GM23338 (cell line): ENCODE data around the gene RFPL2.

Source experiments
- CREB1 ChIP-seq: fragments of 250-450 bp; sonication (Bioruptor Pico); IDR thresholded peaks from 2 replicates; pipeline ENCODE4 v1.5.0; 2020; ENCODE audit warnings: low read depth, mild to moderate bottlenecking, moderate library complexity
- EZH2 ChIP-seq: fragments of 200-600 bp; sonication (generic); IDR thresholded peaks from one replicate; pipeline ENCODE4 v1.8.0; 2017; ENCODE audit warnings: antibody characterized with exemption, mild to moderate bottlenecking, low read depth; ENCODE audit not compliant: unreplicated experiment
- EZH2phosphoT487 ChIP-seq: fragments of 200-600 bp; sonication (generic); IDR thresholded peaks from one replicate; pipeline ENCODE4 v1.8.1; 2018; ENCODE audit warnings: antibody characterized with exemption; ENCODE audit not compliant: unreplicated experiment
- JUNB ChIP-seq: IDR thresholded peaks from one replicate; pipeline ENCODE4 v1.6.1; 2016; ENCODE audit warnings: antibody characterized with exemption; ENCODE audit not compliant: unreplicated experiment
- NANOG ChIP-seq: IDR thresholded peaks from 2 replicates; pipeline ENCODE4 v1.6.1; 2016; ENCODE audit warnings: antibody characterized with exemption, borderline replicate concordance
- POLR2AphosphoS5 ChIP-seq: IDR thresholded peaks from 2 replicates; pipeline ENCODE4 v1.6.1; 2016; ENCODE audit warnings: antibody characterized with exemption, low read depth
- STAT1 ChIP-seq: IDR thresholded peaks from one replicate; pipeline ENCODE4 v1.6.1; 2016; ENCODE audit warnings: antibody characterized with exemption; ENCODE audit not compliant: unreplicated experiment
- ZNF114 ChIP-seq: fragments of 250-450 bp; sonication (Bioruptor Pico); IDR thresholded peaks from 2 replicates; pipeline ENCODE4 v1.5.0; 2020; ENCODE audit warnings: mild to moderate bottlenecking, moderate library complexity
- TF ChIP-seq, protein P1 (sequence below), 2 experiments: fragments of 200-600 bp in 1 of 2; sonication (generic) in 1 of 2; conservative IDR thresholded peaks; 2 replicates each; pipeline versions ENCODE4 v1.5.1 to v1.6.1; 2016 to 2017; ENCODE audit warnings: antibody characterized with exemption in 2 of 2, low read depth in 2 of 2, mild to moderate bottlenecking in 2 of 2, moderate library complexity in 1 of 2
- TF ChIP-seq, protein P2 (sequence below): IDR thresholded peaks from one replicate; pipeline ENCODE4 v1.6.1; 2018; ENCODE audit warnings: antibody characterized with exemption; ENCODE audit not compliant: unreplicated experiment
- TF ChIP-seq, protein P3 (sequence below): fragments of 250-450 bp; sonication (Bioruptor Pico); IDR thresholded peaks from 2 replicates; pipeline ENCODE4 v1.5.0; 2020; ENCODE audit warnings: mild to moderate bottlenecking, moderate library complexity

DNA sequence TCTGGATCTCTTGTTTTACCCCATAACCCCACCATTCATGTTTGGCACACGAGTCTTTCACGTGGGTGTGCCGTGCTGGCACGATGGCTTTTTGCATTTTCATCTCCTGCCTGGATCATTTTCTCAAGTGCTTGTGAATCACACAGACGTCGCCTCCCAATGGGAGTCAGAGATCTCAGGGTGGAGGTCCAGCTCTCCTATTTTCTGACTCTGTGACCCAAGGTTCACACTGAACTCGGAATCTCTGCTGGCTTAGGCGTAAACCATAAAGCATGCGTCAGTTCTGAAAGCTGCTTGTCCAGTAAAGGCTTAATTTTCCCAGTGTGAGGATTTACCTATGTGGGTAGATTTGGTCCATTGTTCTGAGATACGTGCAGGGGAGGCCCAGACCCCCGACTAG lies 29.8 kb downstream of the RFPL2 start:
- no peak for TF ChIP-seq EZH2
- TF ChIP-seq STAT1 = no peak
- TF ChIP-seq, protein P1, sequence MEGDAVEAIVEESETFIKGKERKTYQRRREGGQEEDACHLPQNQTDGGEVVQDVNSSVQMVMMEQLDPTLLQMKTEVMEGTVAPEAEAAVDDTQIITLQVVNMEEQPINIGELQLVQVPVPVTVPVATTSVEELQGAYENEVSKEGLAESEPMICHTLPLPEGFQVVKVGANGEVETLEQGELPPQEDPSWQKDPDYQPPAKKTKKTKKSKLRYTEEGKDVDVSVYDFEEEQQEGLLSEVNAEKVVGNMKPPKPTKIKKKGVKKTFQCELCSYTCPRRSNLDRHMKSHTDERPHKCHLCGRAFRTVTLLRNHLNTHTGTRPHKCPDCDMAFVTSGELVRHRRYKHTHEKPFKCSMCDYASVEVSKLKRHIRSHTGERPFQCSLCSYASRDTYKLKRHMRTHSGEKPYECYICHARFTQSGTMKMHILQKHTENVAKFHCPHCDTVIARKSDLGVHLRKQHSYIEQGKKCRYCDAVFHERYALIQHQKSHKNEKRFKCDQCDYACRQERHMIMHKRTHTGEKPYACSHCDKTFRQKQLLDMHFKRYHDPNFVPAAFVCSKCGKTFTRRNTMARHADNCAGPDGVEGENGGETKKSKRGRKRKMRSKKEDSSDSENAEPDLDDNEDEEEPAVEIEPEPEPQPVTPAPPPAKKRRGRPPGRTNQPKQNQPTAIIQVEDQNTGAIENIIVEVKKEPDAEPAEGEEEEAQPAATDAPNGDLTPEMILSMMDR (conservative IDR thresholded peaks at IDR 0.05; ENCODE audit: low read depth in 2 of 2) = no peak
- no peak for TF ChIP-seq ZNF114 (CRISPR knock-in tag)
- TF ChIP-seq, protein P2, sequence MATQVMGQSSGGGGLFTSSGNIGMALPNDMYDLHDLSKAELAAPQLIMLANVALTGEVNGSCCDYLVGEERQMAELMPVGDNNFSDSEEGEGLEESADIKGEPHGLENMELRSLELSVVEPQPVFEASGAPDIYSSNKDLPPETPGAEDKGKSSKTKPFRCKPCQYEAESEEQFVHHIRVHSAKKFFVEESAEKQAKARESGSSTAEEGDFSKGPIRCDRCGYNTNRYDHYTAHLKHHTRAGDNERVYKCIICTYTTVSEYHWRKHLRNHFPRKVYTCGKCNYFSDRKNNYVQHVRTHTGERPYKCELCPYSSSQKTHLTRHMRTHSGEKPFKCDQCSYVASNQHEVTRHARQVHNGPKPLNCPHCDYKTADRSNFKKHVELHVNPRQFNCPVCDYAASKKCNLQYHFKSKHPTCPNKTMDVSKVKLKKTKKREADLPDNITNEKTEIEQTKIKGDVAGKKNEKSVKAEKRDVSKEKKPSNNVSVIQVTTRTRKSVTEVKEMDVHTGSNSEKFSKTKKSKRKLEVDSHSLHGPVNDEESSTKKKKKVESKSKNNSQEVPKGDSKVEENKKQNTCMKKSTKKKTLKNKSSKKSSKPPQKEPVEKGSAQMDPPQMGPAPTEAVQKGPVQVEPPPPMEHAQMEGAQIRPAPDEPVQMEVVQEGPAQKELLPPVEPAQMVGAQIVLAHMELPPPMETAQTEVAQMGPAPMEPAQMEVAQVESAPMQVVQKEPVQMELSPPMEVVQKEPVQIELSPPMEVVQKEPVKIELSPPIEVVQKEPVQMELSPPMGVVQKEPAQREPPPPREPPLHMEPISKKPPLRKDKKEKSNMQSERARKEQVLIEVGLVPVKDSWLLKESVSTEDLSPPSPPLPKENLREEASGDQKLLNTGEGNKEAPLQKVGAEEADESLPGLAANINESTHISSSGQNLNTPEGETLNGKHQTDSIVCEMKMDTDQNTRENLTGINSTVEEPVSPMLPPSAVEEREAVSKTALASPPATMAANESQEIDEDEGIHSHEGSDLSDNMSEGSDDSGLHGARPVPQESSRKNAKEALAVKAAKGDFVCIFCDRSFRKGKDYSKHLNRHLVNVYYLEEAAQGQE = no peak
- no peak for TF ChIP-seq CREB1 (CRISPR knock-in tag)
- no peak for TF ChIP-seq POLR2AphosphoS5
- TF ChIP-seq, protein P3, sequence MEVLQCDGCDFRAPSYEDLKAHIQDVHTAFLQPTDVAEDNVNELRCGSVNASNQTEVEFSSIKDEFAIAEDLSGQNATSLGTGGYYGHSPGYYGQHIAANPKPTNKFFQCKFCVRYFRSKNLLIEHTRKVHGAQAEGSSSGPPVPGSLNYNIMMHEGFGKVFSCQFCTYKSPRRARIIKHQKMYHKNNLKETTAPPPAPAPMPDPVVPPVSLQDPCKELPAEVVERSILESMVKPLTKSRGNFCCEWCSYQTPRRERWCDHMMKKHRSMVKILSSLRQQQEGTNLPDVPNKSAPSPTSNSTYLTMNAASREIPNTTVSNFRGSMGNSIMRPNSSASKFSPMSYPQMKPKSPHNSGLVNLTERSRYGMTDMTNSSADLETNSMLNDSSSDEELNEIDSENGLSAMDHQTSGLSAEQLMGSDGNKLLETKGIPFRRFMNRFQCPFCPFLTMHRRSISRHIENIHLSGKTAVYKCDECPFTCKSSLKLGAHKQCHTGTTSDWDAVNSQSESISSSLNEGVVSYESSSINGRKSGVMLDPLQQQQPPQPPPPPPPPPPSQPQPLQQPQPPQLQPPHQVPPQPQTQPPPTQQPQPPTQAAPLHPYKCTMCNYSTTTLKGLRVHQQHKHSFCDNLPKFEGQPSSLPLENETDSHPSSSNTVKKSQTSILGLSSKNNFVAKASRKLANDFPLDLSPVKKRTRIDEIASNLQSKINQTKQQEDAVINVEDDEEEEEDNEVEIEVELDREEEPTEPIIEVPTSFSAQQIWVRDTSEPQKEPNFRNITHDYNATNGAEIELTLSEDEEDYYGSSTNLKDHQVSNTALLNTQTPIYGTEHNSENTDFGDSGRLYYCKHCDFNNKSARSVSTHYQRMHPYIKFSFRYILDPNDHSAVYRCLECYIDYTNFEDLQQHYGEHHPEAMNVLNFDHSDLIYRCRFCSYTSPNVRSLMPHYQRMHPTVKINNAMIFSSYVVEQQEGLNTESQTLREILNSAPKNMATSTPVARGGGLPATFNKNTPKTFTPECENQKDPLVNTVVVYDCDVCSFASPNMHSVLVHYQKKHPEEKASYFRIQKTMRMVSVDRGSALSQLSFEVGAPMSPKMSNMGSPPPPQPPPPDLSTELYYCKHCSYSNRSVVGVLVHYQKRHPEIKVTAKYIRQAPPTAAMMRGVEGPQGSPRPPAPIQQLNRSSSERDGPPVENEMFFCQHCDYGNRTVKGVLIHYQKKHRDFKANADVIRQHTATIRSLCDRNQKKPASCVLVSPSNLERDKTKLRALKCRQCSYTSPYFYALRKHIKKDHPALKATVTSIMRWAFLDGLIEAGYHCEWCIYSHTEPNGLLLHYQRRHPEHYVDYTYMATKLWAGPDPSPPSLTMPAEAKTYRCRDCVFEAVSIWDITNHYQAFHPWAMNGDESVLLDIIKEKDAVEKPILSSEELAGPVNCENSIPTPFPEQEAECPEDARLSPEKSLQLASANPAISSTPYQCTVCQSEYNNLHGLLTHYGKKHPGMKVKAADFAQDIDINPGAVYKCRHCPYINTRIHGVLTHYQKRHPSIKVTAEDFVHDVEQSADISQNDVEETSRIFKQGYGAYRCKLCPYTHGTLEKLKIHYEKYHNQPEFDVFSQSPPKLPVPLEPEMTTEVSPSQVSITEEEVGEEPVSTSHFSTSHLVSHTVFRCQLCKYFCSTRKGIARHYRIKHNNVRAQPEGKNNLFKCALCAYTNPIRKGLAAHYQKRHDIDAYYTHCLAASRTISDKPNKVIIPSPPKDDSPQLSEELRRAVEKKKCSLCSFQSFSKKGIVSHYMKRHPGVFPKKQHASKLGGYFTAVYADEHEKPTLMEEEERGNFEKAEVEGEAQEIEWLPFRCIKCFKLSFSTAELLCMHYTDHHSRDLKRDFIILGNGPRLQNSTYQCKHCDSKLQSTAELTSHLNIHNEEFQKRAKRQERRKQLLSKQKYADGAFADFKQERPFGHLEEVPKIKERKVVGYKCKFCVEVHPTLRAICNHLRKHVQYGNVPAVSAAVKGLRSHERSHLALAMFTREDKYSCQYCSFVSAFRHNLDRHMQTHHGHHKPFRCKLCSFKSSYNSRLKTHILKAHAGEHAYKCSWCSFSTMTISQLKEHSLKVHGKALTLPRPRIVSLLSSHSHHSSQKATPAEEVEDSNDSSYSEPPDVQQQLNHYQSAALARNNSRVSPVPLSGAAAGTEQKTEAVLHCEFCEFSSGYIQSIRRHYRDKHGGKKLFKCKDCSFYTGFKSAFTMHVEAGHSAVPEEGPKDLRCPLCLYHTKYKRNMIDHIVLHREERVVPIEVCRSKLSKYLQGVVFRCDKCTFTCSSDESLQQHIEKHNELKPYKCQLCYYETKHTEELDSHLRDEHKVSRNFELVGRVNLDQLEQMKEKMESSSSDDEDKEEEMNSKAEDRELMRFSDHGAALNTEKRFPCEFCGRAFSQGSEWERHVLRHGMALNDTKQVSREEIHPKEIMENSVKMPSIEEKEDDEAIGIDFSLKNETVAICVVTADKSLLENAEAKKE = no peak
- TF ChIP-seq EZH2phosphoT487 = no peak
- no peak for TF ChIP-seq JUNB
- no peak for TF ChIP-seq NANOG
